Fibroblast of pulmonary artery (primary cell): ENCODE measurements around the gene UST.

ENCODE experiments used
- DNase-seq: peaks from one replicate; pipeline ENCODE4 v3.0.0-alpha.2; 2010; ENCODE audit warnings: low read depth
- H3K4me3 ChIP-seq: replicated peaks from 2 replicates; pipeline ENCODE4 v1.5.1; 2011; ENCODE audit warnings: low read depth, mild to moderate bottlenecking, control low read depth, low read length, moderate library complexity
- TF ChIP-seq, protein P1 (sequence below): IDR thresholded peaks from 2 replicates; pipeline ENCODE4 v1.5.1; 2011; ENCODE audit warnings: mild to moderate bottlenecking, control low read depth, low read length, inconsistent platforms; ENCODE audit errors: missing control alignments

UST gene, protein sequence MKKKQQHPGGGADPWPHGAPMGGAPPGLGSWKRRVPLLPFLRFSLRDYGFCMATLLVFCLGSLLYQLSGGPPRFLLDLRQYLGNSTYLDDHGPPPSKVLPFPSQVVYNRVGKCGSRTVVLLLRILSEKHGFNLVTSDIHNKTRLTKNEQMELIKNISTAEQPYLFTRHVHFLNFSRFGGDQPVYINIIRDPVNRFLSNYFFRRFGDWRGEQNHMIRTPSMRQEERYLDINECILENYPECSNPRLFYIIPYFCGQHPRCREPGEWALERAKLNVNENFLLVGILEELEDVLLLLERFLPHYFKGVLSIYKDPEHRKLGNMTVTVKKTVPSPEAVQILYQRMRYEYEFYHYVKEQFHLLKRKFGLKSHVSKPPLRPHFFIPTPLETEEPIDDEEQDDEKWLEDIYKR

DNA sequence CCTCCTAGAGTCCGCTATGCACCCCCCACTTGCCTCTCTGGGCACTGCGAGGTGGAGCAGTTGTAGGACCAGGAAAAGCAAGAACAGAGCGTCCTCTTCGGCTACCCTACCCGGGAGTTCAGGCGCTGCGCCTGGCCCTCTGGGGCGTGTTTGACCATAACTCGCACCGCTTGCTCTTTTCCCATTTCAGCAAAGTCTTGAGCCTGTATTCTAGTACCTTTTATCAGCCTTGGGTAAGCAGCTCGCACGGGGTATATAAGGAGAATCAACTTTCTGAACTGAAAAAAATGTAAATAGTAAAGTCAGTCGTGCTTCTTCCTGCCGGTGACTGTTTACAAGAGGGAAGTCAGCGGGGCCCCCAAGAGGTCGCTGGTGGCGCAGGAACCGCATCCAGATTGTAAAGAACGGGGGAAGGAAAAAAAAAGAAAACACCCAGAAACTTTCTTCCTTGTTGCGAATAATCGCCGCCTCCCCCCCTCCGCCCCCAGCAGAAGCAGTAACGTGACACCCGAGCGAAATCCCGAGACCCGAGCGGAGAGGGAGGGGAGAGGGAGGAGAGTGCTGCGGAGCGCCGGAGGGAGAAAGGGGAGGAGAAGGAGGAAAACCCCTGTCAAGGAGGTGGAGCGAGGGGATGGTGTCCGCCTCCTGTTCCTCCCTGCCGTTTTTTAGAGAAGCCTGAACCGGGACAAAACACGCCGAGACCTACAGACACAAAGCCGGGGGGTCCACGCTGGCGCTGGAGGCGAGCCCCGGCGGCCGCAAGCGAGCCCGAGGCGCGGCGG lies at the start of gene UST:
TSS of gene UST (plus strand) at position 668 of the 782 bp plus-strand sequence. CDS start 401 bp downstream, outside the sequence.
- TF ChIP-seq, protein P1, sequence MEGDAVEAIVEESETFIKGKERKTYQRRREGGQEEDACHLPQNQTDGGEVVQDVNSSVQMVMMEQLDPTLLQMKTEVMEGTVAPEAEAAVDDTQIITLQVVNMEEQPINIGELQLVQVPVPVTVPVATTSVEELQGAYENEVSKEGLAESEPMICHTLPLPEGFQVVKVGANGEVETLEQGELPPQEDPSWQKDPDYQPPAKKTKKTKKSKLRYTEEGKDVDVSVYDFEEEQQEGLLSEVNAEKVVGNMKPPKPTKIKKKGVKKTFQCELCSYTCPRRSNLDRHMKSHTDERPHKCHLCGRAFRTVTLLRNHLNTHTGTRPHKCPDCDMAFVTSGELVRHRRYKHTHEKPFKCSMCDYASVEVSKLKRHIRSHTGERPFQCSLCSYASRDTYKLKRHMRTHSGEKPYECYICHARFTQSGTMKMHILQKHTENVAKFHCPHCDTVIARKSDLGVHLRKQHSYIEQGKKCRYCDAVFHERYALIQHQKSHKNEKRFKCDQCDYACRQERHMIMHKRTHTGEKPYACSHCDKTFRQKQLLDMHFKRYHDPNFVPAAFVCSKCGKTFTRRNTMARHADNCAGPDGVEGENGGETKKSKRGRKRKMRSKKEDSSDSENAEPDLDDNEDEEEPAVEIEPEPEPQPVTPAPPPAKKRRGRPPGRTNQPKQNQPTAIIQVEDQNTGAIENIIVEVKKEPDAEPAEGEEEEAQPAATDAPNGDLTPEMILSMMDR: peak; percentile 37
- DNase-seq: peak; percentile 97
- peak within 1 kb of the TSS; percentile 78 for H3K4me3 ChIP-seq

DNA sequence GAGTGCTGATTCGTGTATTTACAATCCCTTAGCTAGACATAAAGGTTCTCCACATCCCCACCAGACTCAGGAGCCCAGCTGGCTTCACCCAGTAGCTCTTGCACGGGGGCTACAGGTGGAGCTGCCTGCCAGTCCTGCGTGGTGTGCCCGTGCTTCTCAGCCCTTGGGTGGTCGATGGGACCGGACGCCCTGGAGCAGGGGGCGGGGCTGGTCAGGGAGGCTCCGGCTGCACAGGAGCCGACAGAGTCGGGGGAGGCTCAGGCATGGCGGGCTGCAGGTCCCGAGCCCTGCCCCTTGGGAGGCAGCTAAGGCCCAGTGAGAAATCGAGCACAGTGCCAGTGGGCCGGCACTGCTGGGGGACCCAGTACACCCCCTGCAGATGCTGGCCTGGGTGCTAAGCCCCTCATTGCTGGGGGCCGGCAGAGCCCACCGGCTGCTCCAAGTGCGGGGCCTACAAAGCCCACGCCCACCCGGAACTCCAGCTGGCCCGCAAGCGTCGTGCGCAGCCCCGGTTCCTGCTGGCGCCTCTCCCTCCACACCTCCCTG lies 48.9 kb upstream of the UST start:
- TF ChIP-seq, protein P1: no peak
- no peak overlapping the region for H3K4me3 ChIP-seq
- no peak for DNase-seq

DNA sequence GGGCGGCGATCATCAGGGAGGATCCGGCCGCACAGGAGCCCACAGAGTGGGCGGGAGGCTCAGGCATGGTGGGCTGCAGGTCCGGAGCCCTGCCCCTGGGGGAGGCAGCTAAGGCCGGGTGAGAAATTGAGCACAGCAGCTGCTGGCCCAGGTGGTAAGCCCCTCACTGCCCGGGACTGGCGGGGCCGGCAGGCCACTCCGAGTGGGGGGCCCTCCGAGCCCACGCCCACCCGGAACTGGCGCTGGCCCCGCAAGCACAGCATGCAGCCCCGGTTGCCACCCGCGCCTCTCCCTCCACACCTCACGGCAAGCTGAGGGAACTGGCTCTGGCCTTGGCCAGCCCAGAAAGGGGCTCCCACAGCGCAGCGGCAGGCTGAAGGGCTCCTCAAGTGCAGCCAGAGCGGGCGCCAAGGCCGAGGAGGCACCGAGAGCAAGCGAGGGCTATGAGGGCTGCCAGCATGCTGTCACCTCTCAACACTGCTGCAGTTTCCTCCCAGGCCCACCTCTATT lies 48.1 kb upstream of the UST start:
- no peak overlapping the region for H3K4me3 ChIP-seq
- TF ChIP-seq, protein P1: no peak

DNA sequence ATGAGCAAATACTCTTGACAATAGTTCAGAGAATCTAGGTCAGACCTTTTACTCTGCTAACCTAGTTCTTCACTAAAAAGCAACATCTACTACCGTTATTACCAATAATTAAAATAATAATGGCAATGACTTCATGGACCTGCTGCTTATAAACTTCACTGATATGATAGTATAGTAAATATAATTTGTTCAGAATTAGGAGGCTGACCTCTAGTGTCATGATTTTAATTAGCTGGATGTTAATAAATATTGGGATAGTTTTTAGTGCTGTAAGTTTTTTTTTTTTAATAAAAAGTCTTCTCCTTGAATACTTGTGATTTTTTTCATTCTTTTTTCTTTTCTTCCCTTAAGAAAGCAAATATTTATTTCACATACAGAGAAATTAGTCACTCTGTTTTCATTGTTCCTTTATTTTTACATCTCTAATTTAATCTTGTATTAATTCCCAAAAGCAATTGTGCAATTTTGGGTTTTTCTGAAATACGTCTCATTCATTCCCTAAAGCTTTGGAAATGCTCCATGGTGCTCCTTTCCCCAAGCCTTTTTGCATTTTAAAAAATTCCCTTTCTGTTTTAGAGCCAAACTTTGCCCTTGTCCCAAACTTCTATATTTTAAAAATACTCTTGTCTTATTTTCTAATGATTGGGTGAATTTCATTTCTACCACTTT lies 46.6 kb upstream of the UST start:
- peak overlapping the region; percentile 44 for H3K4me3 ChIP-seq
- TF ChIP-seq, protein P1: no peak
- DNase-seq: peak; percentile 78

More for the DNA sequence above, 48.1 kb upstream of the UST start:
- no peak for DNase-seq

DNA sequence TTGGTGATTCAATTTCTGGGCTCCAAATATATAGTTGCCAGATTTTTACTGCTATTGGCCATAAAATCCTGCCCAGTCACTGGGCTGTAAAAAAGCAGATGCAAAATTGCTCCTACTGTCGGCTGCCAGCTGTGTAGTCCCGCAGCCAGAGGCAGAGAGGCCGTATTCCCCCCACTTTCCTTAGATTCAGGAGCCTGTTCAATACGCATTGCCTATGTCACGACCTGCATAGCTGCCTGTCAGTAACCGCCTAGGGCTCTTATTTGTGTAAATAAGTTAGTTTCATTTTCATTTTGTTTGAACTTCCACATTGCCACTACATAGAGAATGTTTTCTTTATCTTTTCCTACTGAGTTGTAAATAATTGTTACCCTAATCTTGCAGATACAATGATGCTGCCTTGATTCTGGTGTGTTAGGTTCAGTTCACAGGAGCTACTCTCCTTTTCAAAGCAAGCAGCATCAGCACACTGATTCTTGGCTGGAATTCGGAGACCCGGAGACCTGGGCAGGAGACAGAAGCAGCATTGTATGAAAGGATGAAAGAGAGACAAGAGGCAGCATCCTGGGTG lies 46.0 kb upstream of the UST start:
- peak overlapping the region; percentile 44 for H3K4me3 ChIP-seq
- DNase-seq: peak; percentile 78
- TF ChIP-seq, protein P1: peak; percentile 10

DNA sequence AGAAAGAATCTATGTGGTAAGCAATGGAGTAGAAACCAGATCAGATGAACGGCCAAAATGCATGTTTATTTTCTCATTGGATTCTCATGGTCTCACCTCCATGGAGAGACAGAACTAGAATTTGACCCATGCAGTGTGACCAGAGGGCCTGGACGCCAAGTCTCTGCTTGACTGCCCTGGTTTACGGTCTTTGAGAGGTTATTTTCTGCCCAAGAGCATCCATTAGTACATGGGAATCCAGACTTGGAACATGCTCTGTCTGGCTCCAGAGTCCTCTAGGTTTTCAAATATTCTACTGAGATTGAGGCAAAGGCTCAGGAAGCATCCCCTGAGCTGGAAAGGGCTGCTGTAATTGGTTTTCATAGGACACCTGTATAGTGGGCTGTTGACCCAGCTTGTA lies 45.5 kb upstream of the UST start:
- TF ChIP-seq, protein P1: no peak
- DNase-seq: no peak
- H3K4me3 ChIP-seq: peak overlapping the region; percentile 44
